SU-DHL-6 (cell line): ENCODE results near the gene ZNF821.

Source experiments
- H2AFZ ChIP-seq: fragments of 200-600 bp; sonication (generic); 2 replicates; pipeline ENCODE4 v1.6.1; 2014; ENCODE audit warnings: low read depth, mild to moderate bottlenecking, moderate library complexity, mixed read lengths, antibody characterized with exemption, low read length; ENCODE audit not compliant: severe bottlenecking
- H3F3A ChIP-seq: fragments of 200-600 bp; shearing (Covaris generic); 2 replicates; pipeline ENCODE4 v1.6.0; 2016; ENCODE audit warnings: antibody characterized with exemption, mild to moderate bottlenecking; ENCODE audit not compliant: insufficient read depth
- H3K27ac ChIP-seq: fragments of 200-600 bp; sonication (generic); 2 replicates; pipeline ENCODE4 v1.5.1; 2016; ENCODE audit warnings: low read depth, mild to moderate bottlenecking, low read length, moderate library complexity, mixed read lengths
- H3K27me3 ChIP-seq: fragments of 200-600 bp; sonication (generic), shearing (Covaris generic); 2 replicates; pipeline ENCODE4 v1.6.0; 2014; ENCODE audit warnings: mild to moderate bottlenecking, low read length
- H3K36me3 ChIP-seq: fragments of 200-600 bp; sonication (generic); 2 replicates; pipeline ENCODE4 v1.6.1; 2014; ENCODE audit warnings: mild to moderate bottlenecking, low read length, mixed read lengths
- H3K4me2 ChIP-seq: fragments of 300-600, 200-600 bp; shearing (Covaris generic), sonication (generic); 2 replicates; pipeline ENCODE4 v1.6.0; 2014; ENCODE audit warnings: low read length, low read depth, mild to moderate bottlenecking; ENCODE audit not compliant: poor library complexity, severe bottlenecking
- H3K4me3 ChIP-seq: fragments of 200-600 bp; sonication (generic); 2 replicates; pipeline ENCODE4 v1.5.1; 2014; ENCODE audit warnings: antibody characterized with exemption, low read length, mild to moderate bottlenecking, mixed read lengths; ENCODE audit not compliant: insufficient read depth, poor library complexity, severe bottlenecking
- H3K79me2 ChIP-seq: fragments of 200-600 bp; sonication (generic); 2 replicates; pipeline ENCODE4 v1.6.1; 2014; ENCODE audit warnings: mild to moderate bottlenecking, low read length, moderate library complexity; ENCODE audit not compliant: insufficient read depth
- H3K9ac ChIP-seq: fragments of 200-600 bp; sonication (generic); 2 replicates; pipeline ENCODE4 v1.7.0; 2014; ENCODE audit warnings: mild to moderate bottlenecking, low read length
- H3K9me2 ChIP-seq: fragments of 200-600 bp; sonication (generic); replicated peaks from 2 replicates; pipeline ENCODE4 v1.6.1; 2014; ENCODE audit warnings: low read length; ENCODE audit not compliant: insufficient read depth
- H3K9me3 ChIP-seq: fragments of 200-600 bp; sonication (generic); 2 replicates; pipeline ENCODE4 v1.6.1; 2014; ENCODE audit warnings: low read length, mixed read lengths; ENCODE audit not compliant: insufficient read depth
- H4K20me1 ChIP-seq: fragments of 200-600 bp; sonication (generic); 2 replicates; pipeline ENCODE4 v1.6.1; 2014; ENCODE audit warnings: low read depth, mild to moderate bottlenecking, antibody characterized with exemption, low read length, moderate library complexity, mixed read lengths
- EZH2phosphoT487 ChIP-seq: fragments of 200-600 bp; sonication (generic), shearing (Covaris generic); conservative IDR thresholded peaks from 2 replicates; pipeline ENCODE4 v1.6.1; 2018; ENCODE audit warnings: mild to moderate bottlenecking, antibody characterized with exemption, low read length, moderate library complexity, mixed read lengths
- TF ChIP-seq, protein P1 (sequence below): fragments of 200-600 bp; sonication (generic); IDR thresholded peaks from one replicate; pipeline ENCODE4 v1.5.1; 2017; ENCODE audit warnings: antibody characterized with exemption, mild to moderate bottlenecking, low read length, moderate library complexity; ENCODE audit not compliant: insufficient read depth, poor library complexity, severe bottlenecking

Gene ZNF821

DNA sequence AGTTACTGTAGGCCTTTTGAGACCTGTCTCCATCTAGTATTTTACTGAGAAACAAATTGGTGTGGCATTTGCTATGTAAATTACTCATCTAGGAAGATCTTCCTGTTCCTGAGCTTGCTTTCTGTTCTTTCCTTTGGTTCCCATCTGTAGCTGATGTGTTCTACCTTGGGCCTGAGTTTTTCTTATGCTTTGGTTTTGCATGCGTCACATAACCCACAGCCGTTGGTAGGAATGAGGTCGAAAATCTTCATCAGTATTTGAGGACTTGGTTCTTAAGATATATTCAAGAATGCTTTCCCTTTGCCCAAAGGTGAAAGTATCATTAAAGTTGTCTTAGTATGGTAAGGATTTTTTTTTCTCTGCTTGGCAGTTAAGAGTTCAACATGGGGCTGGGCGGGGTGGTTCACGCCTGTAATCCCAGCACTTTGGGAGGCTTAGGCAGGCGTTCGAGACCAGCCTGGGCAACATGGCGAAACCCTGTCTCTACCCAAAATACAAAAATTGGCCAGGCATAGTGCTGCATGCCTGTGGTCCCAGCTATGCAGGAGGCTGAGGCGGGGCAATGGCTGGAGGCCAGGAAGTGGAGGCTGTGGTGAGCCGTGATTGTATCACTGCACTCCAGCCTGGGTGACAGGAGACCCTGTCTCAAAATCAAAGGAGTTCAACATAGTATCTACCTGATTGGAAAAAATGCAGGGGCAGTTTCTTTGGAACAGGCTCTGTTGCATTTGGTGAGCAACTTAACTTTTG is 40.1 kb upstream of the ZNF821 start:
- Histone ChIP-seq H3K36me3 (peaks cover 45% of the 10 kb centered on the region), H2AFZ (no peak overlapping the region), H3K9me2 (no peaks in the 10 kb centered on the region), H3K27me3 (no peaks in the 10 kb centered on the region), H3K4me3 (no peak overlapping the region), H3K27ac (no peak overlapping the region), H3F3A (no peaks in the 10 kb centered on the region), H3K9ac (no peak overlapping the region), H4K20me1 (peaks cover 6% of the 10 kb centered on the region; the same call in 1 of the 2 replicates), H3K79me2 (peaks cover 11% of the 10 kb centered on the region), H3K4me2 (no peak overlapping the region), H3K9me3 (no peaks in the 10 kb centered on the region)
- TF ChIP-seq, protein P1, sequence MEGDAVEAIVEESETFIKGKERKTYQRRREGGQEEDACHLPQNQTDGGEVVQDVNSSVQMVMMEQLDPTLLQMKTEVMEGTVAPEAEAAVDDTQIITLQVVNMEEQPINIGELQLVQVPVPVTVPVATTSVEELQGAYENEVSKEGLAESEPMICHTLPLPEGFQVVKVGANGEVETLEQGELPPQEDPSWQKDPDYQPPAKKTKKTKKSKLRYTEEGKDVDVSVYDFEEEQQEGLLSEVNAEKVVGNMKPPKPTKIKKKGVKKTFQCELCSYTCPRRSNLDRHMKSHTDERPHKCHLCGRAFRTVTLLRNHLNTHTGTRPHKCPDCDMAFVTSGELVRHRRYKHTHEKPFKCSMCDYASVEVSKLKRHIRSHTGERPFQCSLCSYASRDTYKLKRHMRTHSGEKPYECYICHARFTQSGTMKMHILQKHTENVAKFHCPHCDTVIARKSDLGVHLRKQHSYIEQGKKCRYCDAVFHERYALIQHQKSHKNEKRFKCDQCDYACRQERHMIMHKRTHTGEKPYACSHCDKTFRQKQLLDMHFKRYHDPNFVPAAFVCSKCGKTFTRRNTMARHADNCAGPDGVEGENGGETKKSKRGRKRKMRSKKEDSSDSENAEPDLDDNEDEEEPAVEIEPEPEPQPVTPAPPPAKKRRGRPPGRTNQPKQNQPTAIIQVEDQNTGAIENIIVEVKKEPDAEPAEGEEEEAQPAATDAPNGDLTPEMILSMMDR: no peak
- TF ChIP-seq EZH2phosphoT487: no peak

DNA sequence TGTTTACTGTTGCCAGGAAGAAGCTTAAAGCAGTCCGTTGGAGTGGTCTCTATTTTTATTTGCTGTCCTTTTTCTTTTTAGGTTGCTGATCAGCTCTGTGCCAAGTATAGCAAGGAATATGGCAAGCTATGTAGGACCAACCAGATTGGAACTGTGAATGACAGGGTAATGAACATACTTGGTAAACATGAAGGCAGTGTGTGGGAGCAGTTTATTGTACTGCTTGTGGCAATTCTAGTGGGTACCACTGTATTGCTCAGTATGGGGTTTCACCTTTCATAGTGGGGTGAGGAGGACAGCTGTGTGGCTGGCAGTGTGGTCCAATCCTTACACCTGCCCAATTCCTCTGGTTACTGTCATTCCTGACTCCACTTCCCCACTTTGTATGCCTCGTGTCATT is 36.7 kb upstream of the ZNF821 start:
- peaks cover 13% of the 10 kb centered on the region; the same call in 1 of the 2 replicates for H4K20me1 ChIP-seq
- peaks cover 66% of the 10 kb centered on the region for H3K36me3 ChIP-seq
- peaks cover 43% of the 10 kb centered on the region for H3K79me2 ChIP-seq
- H3K9me3 ChIP-seq: no peaks in the 10 kb centered on the region
- H3K9ac ChIP-seq: no peak overlapping the region
- no peak for TF ChIP-seq EZH2phosphoT487
- TF ChIP-seq, protein P1: no peak
- H3K27ac ChIP-seq: no peak overlapping the region
- H2AFZ ChIP-seq: no peak overlapping the region
- no peak overlapping the region for H3K4me2 ChIP-seq
- H3K4me3 ChIP-seq: no peak overlapping the region
- H3K9me2 ChIP-seq: no peaks in the 10 kb centered on the region
- no peaks in the 10 kb centered on the region for H3F3A ChIP-seq
- no peaks in the 10 kb centered on the region for H3K27me3 ChIP-seq

DNA sequence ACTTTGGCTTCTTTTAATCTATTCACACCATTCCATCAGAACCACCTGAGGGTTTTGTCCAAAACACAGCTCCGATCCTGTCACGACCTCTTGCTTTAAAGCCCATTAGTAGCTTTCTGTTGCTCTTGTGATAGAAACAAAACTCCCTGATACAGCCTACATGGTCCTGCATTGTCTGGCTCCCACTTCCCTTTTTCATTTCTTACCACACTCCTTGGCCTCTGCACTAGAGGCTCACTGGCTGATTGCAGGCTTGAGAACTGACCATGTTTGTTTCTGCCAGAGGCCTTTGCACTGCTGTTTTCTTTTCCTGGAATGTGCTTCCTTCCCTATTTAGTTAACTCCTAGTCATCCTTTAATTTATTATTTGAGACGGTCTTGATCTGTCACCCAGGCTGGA is 35.1 kb upstream of the ZNF821 start:
- no peak overlapping the region for H3K4me3 ChIP-seq
- H3K9me3 ChIP-seq: no peaks in the 10 kb centered on the region
- TF ChIP-seq, protein P1: no peak
- TF ChIP-seq EZH2phosphoT487: no peak
- H2AFZ ChIP-seq: no peak overlapping the region
- no peaks in the 10 kb centered on the region for H3K27me3 ChIP-seq
- H4K20me1 ChIP-seq: peaks cover 27% of the 10 kb centered on the region
- no peak overlapping the region for H3K4me2 ChIP-seq
- no peaks in the 10 kb centered on the region for H3F3A ChIP-seq
- no peak overlapping the region for H3K9ac ChIP-seq
- H3K36me3 ChIP-seq: peaks cover 72% of the 10 kb centered on the region
- H3K79me2 ChIP-seq: peaks cover 59% of the 10 kb centered on the region
- H3K9me2 ChIP-seq: no peaks in the 10 kb centered on the region
- no peak overlapping the region for H3K27ac ChIP-seq
